Measurements from ENCODE around the gene LINC01488.

LINC01488 gene

DNA sequence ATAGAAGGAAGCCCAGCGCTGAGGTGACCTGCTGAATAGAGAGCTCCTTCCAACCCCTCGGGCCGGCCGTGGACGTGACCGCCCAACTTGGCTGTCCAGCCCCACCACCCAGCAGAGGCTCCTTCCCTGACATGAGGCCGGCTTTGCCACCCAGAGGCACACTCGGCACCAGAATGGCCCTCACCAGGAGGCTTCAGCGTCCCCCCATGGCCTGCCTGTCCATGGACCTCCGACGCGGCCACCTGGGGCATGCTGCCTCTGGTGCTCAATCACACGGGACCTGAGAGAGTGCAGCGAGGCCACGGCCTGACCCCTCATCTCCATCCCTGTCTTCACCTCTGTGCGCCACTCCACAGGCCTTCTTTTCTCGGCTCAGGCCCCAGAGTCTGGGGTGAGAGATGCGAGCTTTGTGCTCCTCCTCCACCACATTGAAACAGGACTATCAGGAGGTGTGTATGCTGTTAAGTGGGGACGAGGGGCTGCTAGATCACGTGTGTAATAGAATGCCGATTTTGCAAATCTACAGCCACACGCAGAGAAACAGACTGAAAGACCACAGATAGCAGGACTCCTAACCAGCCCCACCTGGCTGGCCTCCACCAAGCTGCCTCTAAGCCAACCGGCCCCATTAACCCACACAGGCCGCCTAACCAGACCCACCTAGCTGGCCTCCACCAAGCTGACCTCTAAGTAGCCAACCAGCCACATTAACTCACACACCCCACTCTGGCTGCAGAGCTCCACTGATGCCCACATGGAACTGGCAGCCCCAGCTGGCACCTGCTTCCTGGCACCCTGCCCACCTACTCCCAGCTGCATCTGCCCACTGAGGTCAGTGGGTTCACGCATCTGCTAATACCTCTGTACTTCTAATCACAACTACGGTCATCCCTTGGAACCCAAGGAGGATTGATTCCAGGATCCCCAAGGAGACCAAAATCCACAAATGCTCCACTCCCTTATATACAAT is 20.7 kb downstream of the LINC01488 start:
- TF ChIP-seq, protein P1, sequence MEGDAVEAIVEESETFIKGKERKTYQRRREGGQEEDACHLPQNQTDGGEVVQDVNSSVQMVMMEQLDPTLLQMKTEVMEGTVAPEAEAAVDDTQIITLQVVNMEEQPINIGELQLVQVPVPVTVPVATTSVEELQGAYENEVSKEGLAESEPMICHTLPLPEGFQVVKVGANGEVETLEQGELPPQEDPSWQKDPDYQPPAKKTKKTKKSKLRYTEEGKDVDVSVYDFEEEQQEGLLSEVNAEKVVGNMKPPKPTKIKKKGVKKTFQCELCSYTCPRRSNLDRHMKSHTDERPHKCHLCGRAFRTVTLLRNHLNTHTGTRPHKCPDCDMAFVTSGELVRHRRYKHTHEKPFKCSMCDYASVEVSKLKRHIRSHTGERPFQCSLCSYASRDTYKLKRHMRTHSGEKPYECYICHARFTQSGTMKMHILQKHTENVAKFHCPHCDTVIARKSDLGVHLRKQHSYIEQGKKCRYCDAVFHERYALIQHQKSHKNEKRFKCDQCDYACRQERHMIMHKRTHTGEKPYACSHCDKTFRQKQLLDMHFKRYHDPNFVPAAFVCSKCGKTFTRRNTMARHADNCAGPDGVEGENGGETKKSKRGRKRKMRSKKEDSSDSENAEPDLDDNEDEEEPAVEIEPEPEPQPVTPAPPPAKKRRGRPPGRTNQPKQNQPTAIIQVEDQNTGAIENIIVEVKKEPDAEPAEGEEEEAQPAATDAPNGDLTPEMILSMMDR (IDR thresholded peaks at IDR 0.05; ENCODE audit: low read depth, low read length, poor library complexity, severe bottlenecking) = no peak
- TF ChIP-seq EZH2phosphoT487 (IDR thresholded peaks at IDR 0.05; ENCODE audit: borderline replicate concordance, low read length) = no peak
- no peak overlapping the region for H3K27ac ChIP-seq (ENCODE audit: low read depth, low read length)
- H3K4me2 ChIP-seq (ENCODE audit: low read length) = no peak overlapping the region
- H3F3A ChIP-seq (ENCODE audit: control insufficient read depth, insufficient read depth) = no peaks in the 10 kb centered on the region
- no peaks in the 10 kb centered on the region for H3K9me3 ChIP-seq (ENCODE audit: control insufficient read depth, insufficient read depth, low read length)
- no peaks in the 10 kb centered on the region for H4K20me1 ChIP-seq (ENCODE audit: control insufficient read depth, insufficient read depth, low read depth, low read length)
- no peaks in the 10 kb centered on the region for H3K36me3 ChIP-seq (ENCODE audit: control insufficient read depth, low read length)
- no peaks in the 10 kb centered on the region for H3K9me2 ChIP-seq (replicated peaks; ENCODE audit: control insufficient read depth, low read length)
- no peaks in the 10 kb centered on the region for H3K79me2 ChIP-seq (ENCODE audit: control insufficient read depth, low read length)
- H3K4me3 ChIP-seq (ENCODE audit: low read length) = no peak overlapping the region
- H3K4me1 ChIP-seq (ENCODE audit: control insufficient read depth, low read length) = no peaks in the 10 kb centered on the region
- H3K27me3 ChIP-seq (ENCODE audit: control insufficient read depth, low read length) = no peaks in the 10 kb centered on the region

DNA sequence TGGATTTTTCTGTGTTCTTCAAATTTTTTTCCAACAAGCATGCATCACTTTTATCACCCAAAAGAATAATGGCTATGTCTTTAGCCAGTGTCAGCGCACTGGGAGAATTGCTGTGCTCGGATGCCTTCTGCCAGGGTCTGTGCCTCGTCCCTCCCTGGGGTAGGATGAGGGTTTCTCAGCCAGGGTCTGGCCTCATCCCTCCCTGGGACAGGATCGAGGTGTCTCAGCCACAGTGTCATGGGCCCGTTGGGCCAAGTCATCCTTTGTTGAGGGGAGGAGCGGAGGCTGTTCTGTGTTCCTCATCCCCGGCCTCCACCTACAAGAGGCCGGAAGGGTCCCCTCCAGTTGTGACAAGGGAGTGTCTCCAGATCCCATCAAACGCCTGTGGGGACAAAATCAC is 22.7 kb downstream of the LINC01488 start:
- no peaks in the 10 kb centered on the region for H3K4me1 ChIP-seq (ENCODE audit: control insufficient read depth, low read length)
- no peaks in the 10 kb centered on the region for H3K36me3 ChIP-seq (ENCODE audit: control insufficient read depth, low read length)
- H3K4me3 ChIP-seq (ENCODE audit: low read length) = no peak overlapping the region
- H3K9me3 ChIP-seq (ENCODE audit: control insufficient read depth, insufficient read depth, low read length) = no peaks in the 10 kb centered on the region
- H3K27ac ChIP-seq (ENCODE audit: low read depth, low read length) = no peak overlapping the region
- H3K9me2 ChIP-seq (replicated peaks; ENCODE audit: control insufficient read depth, low read length) = no peaks in the 10 kb centered on the region
- no peaks in the 10 kb centered on the region for H4K20me1 ChIP-seq (ENCODE audit: control insufficient read depth, insufficient read depth, low read depth, low read length)
- H3F3A ChIP-seq (ENCODE audit: control insufficient read depth, insufficient read depth) = no peaks in the 10 kb centered on the region
- TF ChIP-seq, protein P1 (IDR thresholded peaks at IDR 0.05; ENCODE audit: low read depth, low read length, poor library complexity, severe bottlenecking) = no peak
- no peak for TF ChIP-seq EZH2phosphoT487 (IDR thresholded peaks at IDR 0.05; ENCODE audit: borderline replicate concordance, low read length)
- no peaks in the 10 kb centered on the region for H3K27me3 ChIP-seq (ENCODE audit: control insufficient read depth, low read length)
- H3K4me2 ChIP-seq (ENCODE audit: low read length) = no peak overlapping the region
- no peaks in the 10 kb centered on the region for H3K79me2 ChIP-seq (ENCODE audit: control insufficient read depth, low read length)

DNA sequence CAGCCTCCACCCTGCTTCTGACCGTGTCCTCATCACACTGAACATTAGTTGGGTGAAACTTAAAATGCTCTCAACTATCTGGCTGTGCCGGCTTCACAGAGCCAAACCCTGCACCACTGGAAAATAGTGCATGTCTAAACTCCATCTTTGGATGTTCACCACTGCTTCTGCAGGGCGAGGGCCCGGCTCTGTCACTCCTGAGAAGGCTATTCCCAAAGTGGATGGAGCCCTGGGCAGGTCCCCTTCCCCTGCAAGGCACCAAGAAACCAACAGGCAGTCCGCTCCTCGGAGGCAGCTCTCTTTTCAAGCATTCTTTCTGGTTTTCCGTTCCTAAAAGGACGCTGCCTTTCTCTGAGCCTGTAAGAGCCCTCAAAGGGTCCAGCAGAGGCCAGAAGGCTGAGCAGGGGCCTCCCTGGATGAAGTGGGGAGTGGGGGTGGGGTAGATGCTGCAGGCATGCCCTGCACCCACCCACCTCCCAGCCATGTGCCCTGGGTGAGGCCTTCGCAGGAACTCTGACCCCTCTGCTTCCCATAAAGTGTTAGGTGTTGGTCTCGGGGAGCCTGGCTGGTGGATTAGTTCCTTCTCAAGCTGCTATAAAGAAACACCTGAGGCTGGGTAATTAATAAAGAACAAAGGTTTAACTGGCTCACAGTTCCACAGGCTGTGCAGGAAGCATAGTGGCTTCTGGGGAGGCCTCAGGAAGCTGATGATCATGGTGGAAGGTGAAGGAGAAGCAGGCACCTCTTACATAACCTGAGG is 23.3 kb downstream of the LINC01488 start:
- no peaks in the 10 kb centered on the region for H3K36me3 ChIP-seq (ENCODE audit: control insufficient read depth, low read length)
- H3K9me2 ChIP-seq (replicated peaks; ENCODE audit: control insufficient read depth, low read length) = no peaks in the 10 kb centered on the region
- no peak overlapping the region for H3K27ac ChIP-seq (ENCODE audit: low read depth, low read length)
- H3K4me1 ChIP-seq (ENCODE audit: control insufficient read depth, low read length) = no peaks in the 10 kb centered on the region
- no peaks in the 10 kb centered on the region for H3K79me2 ChIP-seq (ENCODE audit: control insufficient read depth, low read length)
- H3K27me3 ChIP-seq (ENCODE audit: control insufficient read depth, low read length) = no peaks in the 10 kb centered on the region
- no peak overlapping the region for H3K4me3 ChIP-seq (ENCODE audit: low read length)
- no peaks in the 10 kb centered on the region for H4K20me1 ChIP-seq (ENCODE audit: control insufficient read depth, insufficient read depth, low read depth, low read length)
- no peak overlapping the region for H3K4me2 ChIP-seq (ENCODE audit: low read length)
- no peaks in the 10 kb centered on the region for H3K9me3 ChIP-seq (ENCODE audit: control insufficient read depth, insufficient read depth, low read length)
- TF ChIP-seq, protein P1 (IDR thresholded peaks at IDR 0.05; ENCODE audit: low read depth, low read length, poor library complexity, severe bottlenecking) = no peak
- TF ChIP-seq EZH2phosphoT487 (IDR thresholded peaks at IDR 0.05; ENCODE audit: borderline replicate concordance, low read length) = no peak
- H3F3A ChIP-seq (ENCODE audit: control insufficient read depth, insufficient read depth) = no peaks in the 10 kb centered on the region

Measured in DOHH2 (cell line).